ENCODE results near the gene ZNF23. TPM values are rescaled to one million over a fixed set of nuclear protein-coding genes. Genes with fewer than 3 reads are reported as not detected.

Gene ZNF23
- total RNA-seq, 6 experiments from 2014 or later: 3.1 to 4.8 (median 3.9) TPM

DNA sequence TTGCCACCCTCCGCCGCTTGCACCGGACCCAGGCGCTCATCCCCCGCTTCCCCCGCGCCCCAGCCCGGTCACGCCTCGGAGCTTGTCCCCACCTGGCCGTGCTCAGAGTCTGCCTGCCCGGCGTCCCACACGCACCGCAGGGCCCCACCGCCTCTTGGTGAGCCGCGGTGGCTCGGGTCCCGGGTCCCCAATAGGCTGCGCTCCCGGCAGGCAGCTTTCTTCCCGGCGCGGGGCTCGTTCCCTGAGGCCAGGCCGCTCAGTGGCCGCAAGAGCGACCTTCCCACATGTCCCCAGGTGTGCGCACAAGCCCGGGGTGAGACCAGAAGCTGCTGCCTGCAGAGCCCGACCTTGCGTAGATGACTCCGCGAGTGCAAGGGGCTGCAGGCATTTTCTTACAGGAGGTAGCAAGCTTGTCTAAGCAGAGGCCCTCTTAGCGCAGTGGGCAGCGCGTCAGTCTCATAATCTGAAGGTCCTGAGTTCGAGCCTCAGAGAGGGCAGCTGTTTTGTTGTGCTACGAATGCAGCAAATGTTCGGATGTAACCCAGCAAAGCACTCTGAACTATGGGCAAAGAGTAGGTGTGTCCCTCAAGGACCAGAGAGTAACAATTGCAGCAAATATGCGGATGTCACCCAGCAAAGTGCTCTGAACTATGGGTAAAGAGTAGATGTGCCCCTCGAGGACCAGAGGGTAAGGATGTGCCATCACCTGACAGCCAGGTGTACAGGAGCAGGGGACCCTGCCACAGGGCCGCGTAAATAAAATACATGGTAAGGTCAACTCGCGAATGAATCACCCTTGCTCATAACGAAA lies 35.8 kb downstream of the ZNF23 start:
- no peak for DNase-seq
- intact Hi-C loops (cut with DNase I): no loop called here
- TF ChIP-seq POLR2A (IDR thresholded peaks at IDR 0.05) (no peak), CTCF (IDR thresholded peaks at IDR 0.05) (no peak)
- Histone ChIP-seq H3K4me3 (no peak overlapping the region), H3K27ac (no peak overlapping the region), H3K4me1 (no peaks in the 10 kb centered on the region), H3K9me3 (no peaks in the 10 kb centered on the region), H3K36me3 (no peaks in the 10 kb centered on the region), H3K27me3 (no peaks in the 10 kb centered on the region)
- peak in 3 of 4 donors; percentile 17 to 42 (median 34) for ATAC-seq
- WGBS (ENCODE audit: insufficient coverage, low coverage, low lambda C conversion rate, missing lambda C conversion rate): 4% methylated on average over 29 of the region's 48 CpGs

DNA sequence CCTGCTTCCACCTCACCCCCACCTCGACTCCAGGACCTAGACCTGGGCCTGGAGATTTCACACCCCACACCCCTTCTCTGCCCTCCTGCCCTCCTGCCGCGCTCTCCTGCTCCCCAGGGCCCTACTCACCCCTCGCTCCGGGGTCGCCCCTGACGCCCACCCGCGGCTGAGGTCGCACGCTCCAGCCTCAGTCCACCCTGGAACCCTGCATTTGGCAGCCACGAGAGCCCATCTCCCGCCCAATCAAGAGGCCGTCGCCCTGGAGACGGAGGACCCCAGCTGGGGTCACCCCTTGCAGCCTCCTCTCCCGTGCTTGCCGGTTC lies 36.3 kb downstream of the ZNF23 start:
- TF ChIP-seq CTCF (IDR thresholded peaks at IDR 0.05): no peak
- Histone ChIP-seq H3K36me3 (no peaks in the 10 kb centered on the region), H3K27me3 (no peaks in the 10 kb centered on the region), H3K9me3 (no peaks in the 10 kb centered on the region), H3K4me1 (no peaks in the 10 kb centered on the region), H3K27ac (no peak overlapping the region), H3K4me3 (no peak overlapping the region)
- DNase-seq (no peak), ATAC-seq (peak in 1 of 4 donors; percentile 24)
- intact Hi-C loops (cut with DNase I): no loop called here
- 9% methylated on average over 15 of the region's 18 CpGs for WGBS (ENCODE audit: insufficient coverage, low coverage, low lambda C conversion rate, missing lambda C conversion rate)

DNA sequence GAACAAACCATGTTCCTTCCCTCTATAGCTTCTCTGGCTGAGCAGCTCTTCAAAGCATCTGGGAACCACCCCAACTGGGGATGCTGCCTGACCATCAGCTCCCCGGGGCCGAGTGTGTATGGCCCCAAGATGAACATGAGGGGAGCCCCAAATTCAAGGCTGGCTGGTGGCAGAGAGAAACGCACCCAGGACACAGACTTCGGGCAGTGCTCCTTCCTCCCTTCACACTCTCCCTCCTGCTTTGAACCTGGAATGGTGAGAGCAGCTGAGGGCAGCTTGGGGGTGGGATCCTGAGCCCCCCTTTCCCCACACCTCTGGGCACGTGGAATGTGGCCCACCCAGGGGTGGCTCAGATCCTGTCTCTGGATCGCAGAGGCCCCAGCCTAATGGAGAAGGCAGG lies 37.4 kb downstream of the ZNF23 start:
- no CpG with 5 or more reads among the region's 6 CpGs for WGBS (ENCODE audit: insufficient coverage, low coverage, low lambda C conversion rate, missing lambda C conversion rate)
- Histone ChIP-seq H3K27me3 (no peaks in the 10 kb centered on the region), H3K4me3 (no peak overlapping the region), H3K36me3 (no peaks in the 10 kb centered on the region), H3K9me3 (no peaks in the 10 kb centered on the region), H3K4me1 (no peaks in the 10 kb centered on the region), H3K27ac (no peak overlapping the region)
- no peak for TF ChIP-seq CTCF (IDR thresholded peaks at IDR 0.05)
- TF ChIP-seq POLR2A (IDR thresholded peaks at IDR 0.05): no peak
- DNase-seq: no peak
- intact Hi-C loops (cut with DNase I): no loop called here
- ATAC-seq: no peak

DNA sequence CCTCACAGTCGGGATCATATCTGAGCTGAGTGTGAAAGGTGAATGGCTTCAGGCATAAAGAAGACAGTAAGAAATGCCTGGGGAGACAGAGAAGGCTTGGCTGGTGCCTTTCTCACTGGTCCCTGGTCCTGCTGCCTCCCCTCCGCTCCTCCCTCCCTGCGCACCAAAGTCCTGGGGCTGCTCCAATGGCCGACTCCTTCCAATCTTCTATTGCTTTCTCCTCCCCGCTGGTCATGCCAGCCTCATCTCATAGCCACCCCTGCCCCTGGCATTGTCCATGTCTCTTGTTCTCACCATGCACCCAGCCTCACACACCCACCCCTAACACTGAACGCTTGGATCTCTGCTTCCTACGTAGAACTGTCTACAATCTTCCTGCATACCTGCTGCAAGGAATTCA lies 38.2 kb downstream of the ZNF23 start:
- H3K27ac ChIP-seq: no peak overlapping the region
- no peaks in the 10 kb centered on the region for H3K9me3 ChIP-seq
- intact Hi-C loops (cut with DNase I): no loop called here
- no peaks in the 10 kb centered on the region for H3K4me1 ChIP-seq
- no peak overlapping the region for H3K4me3 ChIP-seq
- TF ChIP-seq POLR2A (IDR thresholded peaks at IDR 0.05) (no peak), CTCF (IDR thresholded peaks at IDR 0.05) (no peak)
- H3K27me3 ChIP-seq: no peaks in the 10 kb centered on the region
- ATAC-seq (no peak), DNase-seq (no peak)
- H3K36me3 ChIP-seq: no peaks in the 10 kb centered on the region
- WGBS (ENCODE audit: insufficient coverage, low coverage, low lambda C conversion rate, missing lambda C conversion rate): 46% methylated on average over 5 of the region's 7 CpGs

All from right lobe of liver (tissue), 6 donors.